GM12878 (cell line): Measurements from ENCODE around the gene RFX5.

Experiments used
- ATF7 ChIP-seq: fragments of 450-650 bp; IDR thresholded peaks from 2 replicates; pipeline ENCODE4 v1.6.1; 2016; ENCODE audit warnings: low read depth, mild to moderate bottlenecking
- BCLAF1 ChIP-seq: fragments of 450-650 bp; IDR thresholded peaks from 2 replicates; pipeline ENCODE4 v1.6.1; 2017; ENCODE audit warnings: antibody characterized with exemption, mild to moderate bottlenecking, moderate library complexity
- CBX3 ChIP-seq: fragments of 200-600 bp; sonication (generic); IDR thresholded peaks from 2 replicates; pipeline ENCODE4 v1.6.1; 2016; ENCODE audit warnings: low read depth, borderline replicate concordance
- EP300 ChIP-seq, 2 experiments: fragments of 150-350 bp in 1 of 2; IDR thresholded peaks; 2 replicates each; pipeline ENCODE4 v1.6.1; 2011 to 2012; ENCODE audit warnings: low read depth in 2 of 2, low read length in 2 of 2, borderline replicate concordance in 1 of 2, improper control_type of control experiment in 1 of 2, inconsistent platforms in 1 of 2; ENCODE audit not compliant: control insufficient read depth in 1 of 2
- EZH2 ChIP-seq: IDR thresholded peaks from 2 replicates; pipeline ENCODE4 v1.6.1; 2012; ENCODE audit warnings: low read depth, mild to moderate bottlenecking, control low read depth, inconsistent platforms, low read length, borderline replicate concordance; ENCODE audit not compliant: control insufficient read depth
- POLR2A ChIP-seq: IDR thresholded peaks from 2 replicates; pipeline ENCODE4 v1.6.1; 2011; ENCODE audit warnings: low read depth, mild to moderate bottlenecking, low read length
- SMAD5 ChIP-seq: IDR thresholded peaks from 2 replicates; pipeline ENCODE4 v1.6.1; 2016; ENCODE audit warnings: antibody characterized with exemption, low read depth
- TAF1 ChIP-seq: IDR thresholded peaks from 2 replicates; pipeline ENCODE4 v1.6.1; 2011; ENCODE audit warnings: mild to moderate bottlenecking, low read depth, low read length, borderline replicate concordance
- TF ChIP-seq, protein P1 (sequence below), 3 experiments: IDR thresholded peaks in 2 of 3; conservative IDR thresholded peaks in 1 of 3; 2 replicates each; pipeline ENCODE4 v1.5.1; 2011; ENCODE audit warnings: low read depth in 3 of 3, low read length in 3 of 3, mild to moderate bottlenecking in 3 of 3, control low read depth in 2 of 3, moderate library complexity in 2 of 3, inconsistent platforms in 1 of 3, mixed read lengths in 1 of 3; ENCODE audit not compliant: control insufficient read depth in 2 of 3, insufficient read depth in 1 of 3; ENCODE audit errors: extremely low read depth in 1 of 3

GRCh38 chr1:151368393-151369301 is 21.6 kb upstream of the RFX5 start:
- TF ChIP-seq CBX3 (no peak), ATF7 (no peak), EP300 (IDR thresholded peaks at IDR 0.05; ENCODE audit: borderline replicate concordance in 1 of 2, control insufficient read depth in 1 of 2, low read depth in 2 of 2, low read length in 2 of 2) (no peak), BCLAF1 (no peak), POLR2A (no peak), SMAD5 (no peak), EZH2 (no peak), TAF1 (no peak)
- TF ChIP-seq, protein P1, sequence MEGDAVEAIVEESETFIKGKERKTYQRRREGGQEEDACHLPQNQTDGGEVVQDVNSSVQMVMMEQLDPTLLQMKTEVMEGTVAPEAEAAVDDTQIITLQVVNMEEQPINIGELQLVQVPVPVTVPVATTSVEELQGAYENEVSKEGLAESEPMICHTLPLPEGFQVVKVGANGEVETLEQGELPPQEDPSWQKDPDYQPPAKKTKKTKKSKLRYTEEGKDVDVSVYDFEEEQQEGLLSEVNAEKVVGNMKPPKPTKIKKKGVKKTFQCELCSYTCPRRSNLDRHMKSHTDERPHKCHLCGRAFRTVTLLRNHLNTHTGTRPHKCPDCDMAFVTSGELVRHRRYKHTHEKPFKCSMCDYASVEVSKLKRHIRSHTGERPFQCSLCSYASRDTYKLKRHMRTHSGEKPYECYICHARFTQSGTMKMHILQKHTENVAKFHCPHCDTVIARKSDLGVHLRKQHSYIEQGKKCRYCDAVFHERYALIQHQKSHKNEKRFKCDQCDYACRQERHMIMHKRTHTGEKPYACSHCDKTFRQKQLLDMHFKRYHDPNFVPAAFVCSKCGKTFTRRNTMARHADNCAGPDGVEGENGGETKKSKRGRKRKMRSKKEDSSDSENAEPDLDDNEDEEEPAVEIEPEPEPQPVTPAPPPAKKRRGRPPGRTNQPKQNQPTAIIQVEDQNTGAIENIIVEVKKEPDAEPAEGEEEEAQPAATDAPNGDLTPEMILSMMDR (IDR thresholded peaks at IDR 0.05 in 2 of 3, conservative IDR thresholded peaks at IDR 0.05 in 1 of 3; ENCODE audit: control insufficient read depth in 2 of 3, extremely low read depth in 1 of 3, insufficient read depth in 1 of 3, low read depth in 3 of 3, low read length in 3 of 3): no peak
